Measurements from ENCODE around the gene FBXL17. TPM values are rescaled to one million over a fixed set of nuclear protein-coding genes. Genes with fewer than 3 reads are reported as not detected.
A peak's percentile ranks its signal among the peaks of the same experiment; 100 is the strongest.

Gene FBXL17
- total and polyA plus RNA-seq, 2 of the 13 experiments (the other 11 are each of a cell fraction or from before 2014, with no cell fraction given), result 3.0 to 7.9 TPM

DNA sequence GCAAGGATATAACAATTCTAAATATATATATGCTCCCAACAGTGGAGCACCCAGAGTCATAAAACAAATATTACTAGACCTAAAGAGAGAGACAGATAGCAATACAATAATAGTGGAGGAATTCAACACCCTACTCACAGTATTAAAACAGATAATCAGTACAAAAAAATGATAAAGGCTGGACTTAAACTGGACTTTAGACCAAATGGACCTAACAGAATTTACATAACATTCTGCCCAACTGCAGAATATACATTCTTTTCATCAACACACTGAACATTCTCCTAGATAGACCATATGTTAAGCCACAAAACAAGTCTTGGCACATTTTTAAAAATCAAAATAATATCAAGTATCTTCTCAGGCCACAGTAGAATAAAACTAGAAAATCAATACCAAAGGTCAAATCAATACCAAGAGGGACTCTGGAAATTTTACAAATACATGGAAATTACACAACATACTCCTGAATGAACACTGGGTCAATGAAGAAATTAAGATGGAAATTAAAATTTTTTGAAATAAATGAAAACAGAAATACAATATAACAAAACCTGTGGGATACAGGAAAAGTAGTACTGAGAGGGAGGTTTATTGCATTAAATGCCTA lies 100.8 kb downstream of the FBXL17 start (continued):
- TF ChIP-seq, protein P1, sequence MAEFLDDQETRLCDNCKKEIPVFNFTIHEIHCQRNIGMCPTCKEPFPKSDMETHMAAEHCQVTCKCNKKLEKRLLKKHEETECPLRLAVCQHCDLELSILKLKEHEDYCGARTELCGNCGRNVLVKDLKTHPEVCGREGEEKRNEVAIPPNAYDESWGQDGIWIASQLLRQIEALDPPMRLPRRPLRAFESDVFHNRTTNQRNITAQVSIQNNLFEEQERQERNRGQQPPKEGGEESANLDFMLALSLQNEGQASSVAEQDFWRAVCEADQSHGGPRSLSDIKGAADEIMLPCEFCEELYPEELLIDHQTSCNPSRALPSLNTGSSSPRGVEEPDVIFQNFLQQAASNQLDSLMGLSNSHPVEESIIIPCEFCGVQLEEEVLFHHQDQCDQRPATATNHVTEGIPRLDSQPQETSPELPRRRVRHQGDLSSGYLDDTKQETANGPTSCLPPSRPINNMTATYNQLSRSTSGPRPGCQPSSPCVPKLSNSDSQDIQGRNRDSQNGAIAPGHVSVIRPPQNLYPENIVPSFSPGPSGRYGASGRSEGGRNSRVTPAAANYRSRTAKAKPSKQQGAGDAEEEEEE (CRISPR knock-in tag; IDR thresholded peaks at IDR 0.05; ENCODE audit: borderline replicate concordance), result no peak
- TF ChIP-seq KAT2B (IDR thresholded peaks at IDR 0.05; ENCODE audit: borderline replicate concordance, low read depth, low read length) (peak; percentile 88), ZNF24 (IDR thresholded peaks at IDR 0.05) (no peak), ZNF766 (CRISPR knock-in tag; IDR thresholded peaks at IDR 0.05; ENCODE audit: borderline replicate concordance) (no peak), NFIB (CRISPR knock-in tag; IDR thresholded peaks at IDR 0.05; ENCODE audit: borderline replicate concordance) (no peak), SMAD9 (CRISPR knock-in tag; IDR thresholded peaks at IDR 0.05) (no peak), ONECUT2 (CRISPR knock-in tag; IDR thresholded peaks at IDR 0.05) (peak; percentile 44; the same call in 1 of the 2 replicates), SAP130 (CRISPR knock-in tag; IDR thresholded peaks at IDR 0.05; ENCODE audit: low read depth) (no peak), ZNF317 (CRISPR knock-in tag; IDR thresholded peaks at IDR 0.05) (no peak), SP2 (CRISPR knock-in tag; IDR thresholded peaks at IDR 0.05) (no peak), AGO2 (optimal IDR thresholded peaks at IDR 0.05; ENCODE audit: low read depth, low read length) (no peak), KDM6A (CRISPR knock-in tag; IDR thresholded peaks at IDR 0.05; ENCODE audit: low read depth) (no peak), ZC3H13 (CRISPR knock-in tag; IDR thresholded peaks at IDR 0.05) (no peak), NR2F1 (CRISPR knock-in tag; IDR thresholded peaks at IDR 0.05) (peak in 1 of 2 experiments; percentile 25; a peak in 1 of 4 replicates)
